ENCODE results near the gene ZNF507. TPM values are rescaled to one million over a fixed set of nuclear protein-coding genes. Genes with fewer than 3 reads are reported as not detected.

Gene ZNF507
- total RNA-seq, 1 donor from 2014 or later: 17.7 TPM

- no peak for DNase-seq
- Histone ChIP-seq H3K4me3 (no peak overlapping the region), H3K4me1 (no peaks in the 10 kb centered on the region), H3K27ac (replicated peaks) (no peak overlapping the region), H3K36me3 (no peaks in the 10 kb centered on the region), H3K27me3 (ENCODE audit: low read depth) (peaks cover 39% of the 10 kb centered on the region), H3K9me3 (replicated peaks) (no peaks in the 10 kb centered on the region)
- intact Hi-C loops (cut with micrococcal nuclease): no loop called here
- no peak for TF ChIP-seq CTCF (IDR thresholded peaks at IDR 0.05; ENCODE audit: borderline replicate concordance)
Observed at GRCh38 chr19:32317086-32317485, 28.3 kb upstream of the ZNF507 start.

GRCh38 chr19:32318884-32319520 is 26.4 kb upstream of the ZNF507 start:
- peak; percentile 46 for TF ChIP-seq CTCF (IDR thresholded peaks at IDR 0.05; ENCODE audit: borderline replicate concordance)
- no peak overlapping the region for H3K27ac ChIP-seq (replicated peaks)
- no peak overlapping the region for H3K4me3 ChIP-seq
- no peaks in the 10 kb centered on the region for H3K4me1 ChIP-seq
- intact Hi-C loops (cut with micrococcal nuclease): no loop called here
- no peak for DNase-seq
- H3K27me3 ChIP-seq (ENCODE audit: low read depth): peaks cover 35% of the 10 kb centered on the region
- no peaks in the 10 kb centered on the region for H3K36me3 ChIP-seq
- no peaks in the 10 kb centered on the region for H3K9me3 ChIP-seq (replicated peaks)

GRCh38 chr19:32322541-32322940 is 22.9 kb upstream of the ZNF507 start:
- peaks cover 52% of the 10 kb centered on the region for H3K27me3 ChIP-seq (ENCODE audit: low read depth)
- TF ChIP-seq CTCF (IDR thresholded peaks at IDR 0.05; ENCODE audit: borderline replicate concordance): no peak
- no peak overlapping the region for H3K4me3 ChIP-seq
- no peaks in the 10 kb centered on the region for H3K36me3 ChIP-seq
- DNase-seq: no peak
- no peaks in the 10 kb centered on the region for H3K9me3 ChIP-seq (replicated peaks)
- no peak overlapping the region for H3K27ac ChIP-seq (replicated peaks)
- intact Hi-C loops (cut with micrococcal nuclease): no loop called here
- H3K4me1 ChIP-seq: no peaks in the 10 kb centered on the region

DNA sequence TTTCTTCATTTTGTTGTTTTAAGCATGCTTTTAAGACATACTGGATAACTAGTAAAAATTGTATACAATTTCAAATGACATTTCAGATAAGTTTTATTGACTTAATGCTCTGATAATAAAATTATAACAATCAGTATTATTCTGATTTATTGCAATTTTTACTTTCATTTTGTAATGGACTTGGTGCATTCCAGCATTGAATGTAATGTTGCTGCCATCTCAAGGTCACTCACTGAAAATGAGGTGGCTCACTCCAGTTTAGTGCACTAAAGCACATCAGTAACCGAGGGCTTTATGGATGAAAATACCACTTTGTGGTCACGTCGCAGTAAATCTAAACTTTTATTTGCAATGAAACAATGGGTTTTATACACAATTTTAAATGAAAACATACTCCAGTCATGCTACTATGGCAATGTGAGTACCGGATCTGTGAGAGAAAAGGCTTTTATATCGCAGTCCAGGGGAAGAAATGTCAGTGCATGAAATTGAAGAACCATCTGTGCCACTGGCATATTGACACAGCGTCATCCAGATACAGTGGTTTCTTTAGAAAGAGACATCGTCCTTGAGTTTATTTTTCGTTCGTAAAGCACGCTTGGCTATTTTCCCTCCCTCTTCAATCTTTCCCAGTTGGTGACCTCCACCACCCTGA is 20.7 kb upstream of the ZNF507 start:
- intact Hi-C loops (cut with micrococcal nuclease): no loop called here
- Histone ChIP-seq H3K9me3 (replicated peaks) (no peaks in the 10 kb centered on the region), H3K4me3 (no peak overlapping the region), H3K27me3 (ENCODE audit: low read depth) (peaks cover 70% of the 10 kb centered on the region), H3K4me1 (no peaks in the 10 kb centered on the region), H3K27ac (replicated peaks) (no peak overlapping the region), H3K36me3 (no peaks in the 10 kb centered on the region)
- TF ChIP-seq CTCF (IDR thresholded peaks at IDR 0.05; ENCODE audit: borderline replicate concordance): no peak
- DNase-seq: no peak

GRCh38 chr19:32330213-32330857 is 15.1 kb upstream of the ZNF507 start:
- Histone ChIP-seq H3K4me3 (no peak overlapping the region), H3K4me1 (no peaks in the 10 kb centered on the region), H3K36me3 (no peaks in the 10 kb centered on the region), H3K27ac (replicated peaks) (no peak overlapping the region), H3K9me3 (replicated peaks) (no peaks in the 10 kb centered on the region), H3K27me3 (ENCODE audit: low read depth) (peaks cover 62% of the 10 kb centered on the region)
- no peak for DNase-seq
- no peak for TF ChIP-seq CTCF (IDR thresholded peaks at IDR 0.05; ENCODE audit: borderline replicate concordance)
- intact Hi-C loops (cut with micrococcal nuclease): no loop called here

Data from left ventricle myocardium inferior (tissue), 1 donor.